H54 (cell line): Measurements from ENCODE around the gene SRF.
"Not testable (repeated sequence)": the region's sequence is repeated elsewhere in the genome, so short reads cannot be mapped to it uniquely, and the experiment has no call there.

Experiments used
- DNase-seq: peaks from one replicate; pipeline ENCODE4 v3.0.0; 2011; ENCODE audit warnings: low spot score, mixed read lengths; ENCODE audit not compliant: insufficient read length
- FAIRE-seq: peaks from 3 replicates; lab custom pipeline; 2011; peaks lifted over from hg19 to GRCh38; lab: Jason Lieb, UNC
- POLR2A ChIP-seq: IDR thresholded peaks from 2 replicates; pipeline ENCODE4 v1.6.1; 2011; ENCODE audit warnings: low read depth, mild to moderate bottlenecking, low read length

SRF gene

GRCh38 chr6:43170931-43171706 is at the start of gene SRF:
TSS of gene SRF (plus strand) at chr6:43171269. CDS start at chr6:43171657, 388 bp downstream.
- TF ChIP-seq POLR2A = peak; percentile 47
- DNase-seq = peak; percentile 90
- peak; percentile 66 for FAIRE-seq

GRCh38 chr6:43122146-43122545 is 48.9 kb upstream of the SRF start:
- FAIRE-seq (no peak), DNase-seq (no peak)
- no peak for TF ChIP-seq POLR2A

- FAIRE-seq (no peak), DNase-seq (no peak)
- TF ChIP-seq POLR2A = no peak
These were observed 47.4 kb upstream of the SRF start for GRCh38 chr6:43123461-43124314.

GRCh38 chr6:43124481-43124880 is 46.6 kb upstream of the SRF start:
- no peak for TF ChIP-seq POLR2A
- no peak for DNase-seq
- no peak for FAIRE-seq

- no peak for DNase-seq
- no peak for TF ChIP-seq POLR2A
- FAIRE-seq = no peak
These were observed 46.0 kb upstream of the SRF start for GRCh38 chr6:43125119-43125518.

- FAIRE-seq = no peak
- TF ChIP-seq POLR2A = no peak
- no peak for DNase-seq
These were observed 45.5 kb upstream of the SRF start for GRCh38 chr6:43125555-43125954.

GRCh38 chr6:43127180-43127579 is 43.9 kb upstream of the SRF start:
- DNase-seq = no peak
- no peak for TF ChIP-seq POLR2A
- no peak for FAIRE-seq

GRCh38 chr6:43127877-43128276 is 43.2 kb upstream of the SRF start:
- FAIRE-seq (no peak), DNase-seq (no peak)
- no peak for TF ChIP-seq POLR2A

- no peak for FAIRE-seq
- no peak for DNase-seq
- TF ChIP-seq POLR2A = no peak
These were observed 42.1 kb upstream of the SRF start for GRCh38 chr6:43128926-43129325.

- no peak for TF ChIP-seq POLR2A
These were observed 41.5 kb upstream of the SRF start for GRCh38 chr6:43129434-43130194.

GRCh38 chr6:43130429-43130828 is 40.6 kb upstream of the SRF start:
- FAIRE-seq (no peak), DNase-seq (no peak)
- TF ChIP-seq POLR2A = no peak

More at GRCh38 chr6:43129434-43130194, 41.5 kb upstream of the SRF start:
- DNase-seq (peak; percentile 39), FAIRE-seq (no peak)

- not testable (repeated sequence) for FAIRE-seq, DNase-seq
These were observed 39.7 kb upstream of the SRF start for GRCh38 chr6:43131379-43131778.

- no peak for TF ChIP-seq POLR2A
- DNase-seq (no peak), FAIRE-seq (no peak)
These were observed 32.8 kb upstream of the SRF start for GRCh38 chr6:43138267-43138666.

- not testable (repeated sequence) for FAIRE-seq, DNase-seq
These were observed 31.1 kb upstream of the SRF start for GRCh38 chr6:43139973-43140372.

GRCh38 chr6:43141644-43142043 is 29.4 kb upstream of the SRF start:
- no peak for TF ChIP-seq POLR2A
- FAIRE-seq = no peak
- no peak for DNase-seq
